HEK293T (cell line): ENCODE measurements around the gene CELSR2.

Experiments used
- BHLHE40 ChIP-seq: fragments of 450-650 bp; IDR thresholded peaks from 2 replicates; pipeline ENCODE4 v1.6.1; 2016; ENCODE audit warnings: mild to moderate bottlenecking, moderate library complexity, borderline replicate concordance
- CTBP1 ChIP-seq: fragments of 450-650 bp; IDR thresholded peaks from 2 replicates; pipeline ENCODE4 v1.6.1; 2016; ENCODE audit warnings: borderline replicate concordance
- FOXM1 ChIP-seq: fragments of 450-650 bp; IDR thresholded peaks from 2 replicates; pipeline ENCODE4 v1.6.1; 2017; ENCODE audit warnings: mild to moderate bottlenecking, borderline replicate concordance
- HDGF ChIP-seq: fragments of 450-650 bp; IDR thresholded peaks from 2 replicates; pipeline ENCODE4 v1.6.1; 2017; ENCODE audit warnings: antibody characterized with exemption, borderline replicate concordance
- NFRKB ChIP-seq: fragments of 450-650 bp; IDR thresholded peaks from 2 replicates; pipeline ENCODE4 v1.6.1; 2016; ENCODE audit warnings: mild to moderate bottlenecking, moderate library complexity
- SUZ12 ChIP-seq: fragments of 450-650 bp; IDR thresholded peaks from 2 replicates; pipeline ENCODE4 v1.6.1; 2016; ENCODE audit warnings: mild to moderate bottlenecking
- ZNF384 ChIP-seq: fragments of 450-650 bp; IDR thresholded peaks from 2 replicates; pipeline ENCODE4 v1.6.1; 2016

DNA sequence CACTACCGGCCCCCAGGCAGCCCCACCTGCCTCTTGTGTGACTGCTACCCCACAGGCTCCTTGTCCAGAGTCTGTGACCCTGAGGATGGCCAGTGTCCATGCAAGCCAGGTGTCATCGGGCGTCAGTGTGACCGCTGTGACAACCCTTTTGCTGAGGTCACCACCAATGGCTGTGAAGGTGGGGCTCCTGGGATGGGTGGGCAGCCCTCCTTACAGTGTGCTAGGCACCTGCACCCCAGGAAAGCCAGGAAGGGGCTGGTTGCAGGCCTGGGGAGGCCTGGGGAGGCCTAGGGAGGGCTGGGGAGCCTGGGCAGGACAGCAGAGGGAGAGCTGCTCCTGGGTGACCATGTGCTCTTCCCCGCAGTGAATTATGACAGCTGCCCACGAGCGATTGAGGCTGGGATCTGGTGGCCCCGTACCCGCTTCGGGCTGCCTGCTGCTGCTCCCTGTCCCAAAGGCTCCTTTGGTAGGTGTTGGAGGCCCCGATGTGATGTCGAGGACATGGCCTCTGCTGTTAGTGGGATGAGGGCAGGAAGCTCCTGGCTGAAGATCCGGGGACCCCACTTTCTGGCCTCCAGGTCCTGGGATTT lies 16.5 kb downstream of the CELSR2 start:
- no peak for TF ChIP-seq FOXM1
- TF ChIP-seq BHLHE40: no peak
- TF ChIP-seq SUZ12: no peak
- TF ChIP-seq HDGF: no peak
- no peak for TF ChIP-seq ZNF384
- no peak for TF ChIP-seq CTBP1
- TF ChIP-seq NFRKB: no peak
